PC-9 (cell line): Measurements from ENCODE around the gene ABI3BP.

Source experiments
- CTCF ChIP-seq: fragments of 200-600 bp; sonication (generic); conservative IDR thresholded peaks from 2 replicates; pipeline ENCODE4 v1.6.1; 2017; ENCODE audit warnings: mixed run types, antibody characterized with exemption, mild to moderate bottlenecking, moderate library complexity
- EZH2 ChIP-seq: fragments of 200-600 bp; sonication (generic); IDR thresholded peaks from 2 replicates; pipeline ENCODE4 v1.8.0; 2017; ENCODE audit warnings: antibody characterized with exemption, low read depth

- TF ChIP-seq CTCF (no peak), EZH2 (no peak)
Measured at GRCh38 chr3:100868096-100868495, 125.1 kb downstream of the ABI3BP start.
